ENCODE results near the gene CACNA1B. TPM values are rescaled to one million over a fixed set of nuclear protein-coding genes. Genes with fewer than 3 reads are reported as not detected.

CACNA1B gene
- total and polyA plus RNA-seq, 10 donors = under 0.01 to 0.09 (median 0.04) TPM; not detected in 4

DNA sequence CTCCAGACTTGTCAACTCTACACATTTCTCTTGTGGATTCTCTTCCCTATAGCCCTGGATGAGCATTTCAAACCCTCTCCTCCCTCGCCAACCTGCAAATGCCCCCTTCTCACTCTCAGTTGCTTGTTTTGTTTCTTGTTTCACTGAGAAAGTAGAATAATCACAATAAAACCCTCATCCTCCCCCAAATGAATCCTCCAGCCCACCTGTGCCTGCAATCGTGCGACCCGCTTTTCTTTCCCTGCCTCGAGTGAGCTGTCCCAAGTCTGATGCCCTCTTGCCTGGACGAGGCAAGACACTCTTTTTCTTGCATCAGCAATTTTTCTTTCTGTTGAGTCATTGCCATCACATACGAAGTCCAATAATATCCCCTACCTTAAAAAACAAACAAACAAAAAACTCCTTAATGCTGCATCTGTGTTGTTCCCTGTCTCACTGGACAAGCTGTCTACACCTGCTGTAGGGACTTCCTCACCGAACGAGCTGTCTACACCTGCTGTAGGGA lies 3.7 kb upstream of the CACNA1B start:
- Histone ChIP-seq H3K27me3 (replicated peaks in 1 of 7) (peaks cover 5 to 68% (median 31%) of the 10 kb centered on the region in 7 donors), H3K36me3 (no peaks in the 10 kb centered on the region), H3K27ac (no peak overlapping the region), H3K4me1 (peaks cover 0 to 13% (median 8%) of the 10 kb centered on the region in 6 donors), H3K4me3 (no peak overlapping the region), H3K9me3 (peaks cover 0 to 4% (median 0%) of the 10 kb centered on the region in 8 donors)
- 73 to 82% (median 78%) methylated on average over 9 of the region's 9 CpGs for WGBS, 5 donors
- intact Hi-C loops (cut with DNase I; ENCODE audit: low total_unique reads) = no loop called here
- TF ChIP-seq, protein P1, sequence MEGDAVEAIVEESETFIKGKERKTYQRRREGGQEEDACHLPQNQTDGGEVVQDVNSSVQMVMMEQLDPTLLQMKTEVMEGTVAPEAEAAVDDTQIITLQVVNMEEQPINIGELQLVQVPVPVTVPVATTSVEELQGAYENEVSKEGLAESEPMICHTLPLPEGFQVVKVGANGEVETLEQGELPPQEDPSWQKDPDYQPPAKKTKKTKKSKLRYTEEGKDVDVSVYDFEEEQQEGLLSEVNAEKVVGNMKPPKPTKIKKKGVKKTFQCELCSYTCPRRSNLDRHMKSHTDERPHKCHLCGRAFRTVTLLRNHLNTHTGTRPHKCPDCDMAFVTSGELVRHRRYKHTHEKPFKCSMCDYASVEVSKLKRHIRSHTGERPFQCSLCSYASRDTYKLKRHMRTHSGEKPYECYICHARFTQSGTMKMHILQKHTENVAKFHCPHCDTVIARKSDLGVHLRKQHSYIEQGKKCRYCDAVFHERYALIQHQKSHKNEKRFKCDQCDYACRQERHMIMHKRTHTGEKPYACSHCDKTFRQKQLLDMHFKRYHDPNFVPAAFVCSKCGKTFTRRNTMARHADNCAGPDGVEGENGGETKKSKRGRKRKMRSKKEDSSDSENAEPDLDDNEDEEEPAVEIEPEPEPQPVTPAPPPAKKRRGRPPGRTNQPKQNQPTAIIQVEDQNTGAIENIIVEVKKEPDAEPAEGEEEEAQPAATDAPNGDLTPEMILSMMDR (IDR thresholded peaks at IDR 0.05 in 8 of 11, conservative IDR thresholded peaks at IDR 0.05 in 3 of 11) = no peak
- no peak for TF ChIP-seq POLR2AphosphoS5 (IDR thresholded peaks at IDR 0.05)
- TF ChIP-seq POLR2A (IDR thresholded peaks at IDR 0.05) = no peak
- no peak for DNase-seq

DNA sequence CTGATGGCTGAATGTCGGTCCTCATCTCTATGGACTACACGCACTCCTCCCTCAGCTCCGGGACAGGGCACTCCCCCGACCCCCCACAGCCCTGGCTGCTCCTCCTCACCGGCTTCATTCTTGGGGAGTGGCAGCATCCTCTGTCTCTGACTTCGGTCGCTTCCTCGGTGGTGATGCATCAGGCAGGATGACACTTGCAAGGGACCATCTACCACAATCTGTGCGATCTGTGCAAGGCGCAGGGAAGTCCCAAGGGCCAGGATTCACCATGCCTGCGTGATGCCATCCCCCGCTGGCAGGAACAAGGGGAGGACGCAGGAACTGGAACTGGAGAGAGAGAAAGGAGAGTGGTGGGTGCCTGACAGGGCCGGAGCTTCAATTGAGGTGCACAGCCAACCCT lies 2.2 kb upstream of the CACNA1B start:
- Histone ChIP-seq H3K36me3 (no peaks in the 10 kb centered on the region), H3K4me3 (no peak overlapping the region), H3K27me3 (replicated peaks in 1 of 7) (peaks cover 5 to 82% (median 43%) of the 10 kb centered on the region in 7 donors), H3K27ac (no peak overlapping the region), H3K4me1 (peaks cover 0 to 14% (median 8%) of the 10 kb centered on the region in 6 donors), H3K9me3 (peaks cover 0 to 4% (median 0%) of the 10 kb centered on the region in 8 donors)
- 77 to 85% (median 84%) methylated on average over 14 of the region's 14 CpGs for WGBS, 5 donors
- no peak for DNase-seq
- no peak for TF ChIP-seq POLR2A (IDR thresholded peaks at IDR 0.05)
- TF ChIP-seq, protein P1 (IDR thresholded peaks at IDR 0.05 in 8 of 11, conservative IDR thresholded peaks at IDR 0.05 in 3 of 11) = no peak
- no peak for TF ChIP-seq POLR2AphosphoS5 (IDR thresholded peaks at IDR 0.05)
- intact Hi-C loops (cut with DNase I; ENCODE audit: low total_unique reads) = no loop called here

GRCh38 chr9:137875846-137876245 lies 1.7 kb upstream of the CACNA1B start:
- TF ChIP-seq POLR2AphosphoS5 (IDR thresholded peaks at IDR 0.05) (no peak), POLR2A (IDR thresholded peaks at IDR 0.05) (no peak)
- TF ChIP-seq, protein P1 (IDR thresholded peaks at IDR 0.05 in 8 of 11, conservative IDR thresholded peaks at IDR 0.05 in 3 of 11) = no peak
- Histone ChIP-seq H3K36me3 (no peaks in the 10 kb centered on the region), H3K4me1 (peaks cover 0 to 14% (median 8%) of the 10 kb centered on the region in 6 donors), H3K27me3 (replicated peaks in 1 of 7) (peaks cover 5 to 84% (median 43%) of the 10 kb centered on the region in 7 donors), H3K27ac (no peak overlapping the region), H3K4me3 (no peak overlapping the region), H3K9me3 (peaks cover 0 to 4% (median 0%) of the 10 kb centered on the region in 8 donors)
- intact Hi-C loops (cut with DNase I; ENCODE audit: low total_unique reads) = no loop called here
- no peak for DNase-seq
- WGBS, 5 donors = 84 to 90% (median 86%) methylated on average over 10 of the region's 10 CpGs

- peaks cover 5 to 84% (median 43%) of the 10 kb centered on the region in 7 donors for H3K27me3 ChIP-seq (replicated peaks in 1 of 7)
Observed at GRCh38 chr9:137876269-137876668, 1.3 kb upstream of the CACNA1B start.

More at GRCh38 chr9:137876269-137876668, 1.3 kb upstream of the CACNA1B start:
- intact Hi-C loops (cut with DNase I; ENCODE audit: low total_unique reads) = no loop called here
- Histone ChIP-seq H3K4me1 (peaks cover 0 to 14% (median 8%) of the 10 kb centered on the region in 6 donors), H3K4me3 (peak overlapping the region in 1 of 8 donors; percentile 3), H3K9me3 (peaks cover 0 to 4% (median 0%) of the 10 kb centered on the region in 8 donors), H3K27ac (no peak overlapping the region), H3K36me3 (no peaks in the 10 kb centered on the region)
- TF ChIP-seq POLR2AphosphoS5 (IDR thresholded peaks at IDR 0.05) (no peak), POLR2A (IDR thresholded peaks at IDR 0.05) (no peak)
- TF ChIP-seq, protein P1 (IDR thresholded peaks at IDR 0.05 in 8 of 11, conservative IDR thresholded peaks at IDR 0.05 in 3 of 11) = no peak
- 79 to 90% (median 83%) methylated on average over 8 of the region's 8 CpGs for WGBS, 5 donors
- no peak for DNase-seq

All from spleen (tissue), 11 donors.